GM18502 (cell line): Measurements from ENCODE around the gene DONSON.

Experiments
- ATAC-seq: cut with Tn5 transposase; IDR thresholded peaks from one replicate; pipeline ENCODE4 v1.9.1; 2021; ENCODE audit warnings: mild to moderate bottlenecking; ENCODE audit not compliant: unreplicated experiment, poor library complexity

The DONSON gene

DNA sequence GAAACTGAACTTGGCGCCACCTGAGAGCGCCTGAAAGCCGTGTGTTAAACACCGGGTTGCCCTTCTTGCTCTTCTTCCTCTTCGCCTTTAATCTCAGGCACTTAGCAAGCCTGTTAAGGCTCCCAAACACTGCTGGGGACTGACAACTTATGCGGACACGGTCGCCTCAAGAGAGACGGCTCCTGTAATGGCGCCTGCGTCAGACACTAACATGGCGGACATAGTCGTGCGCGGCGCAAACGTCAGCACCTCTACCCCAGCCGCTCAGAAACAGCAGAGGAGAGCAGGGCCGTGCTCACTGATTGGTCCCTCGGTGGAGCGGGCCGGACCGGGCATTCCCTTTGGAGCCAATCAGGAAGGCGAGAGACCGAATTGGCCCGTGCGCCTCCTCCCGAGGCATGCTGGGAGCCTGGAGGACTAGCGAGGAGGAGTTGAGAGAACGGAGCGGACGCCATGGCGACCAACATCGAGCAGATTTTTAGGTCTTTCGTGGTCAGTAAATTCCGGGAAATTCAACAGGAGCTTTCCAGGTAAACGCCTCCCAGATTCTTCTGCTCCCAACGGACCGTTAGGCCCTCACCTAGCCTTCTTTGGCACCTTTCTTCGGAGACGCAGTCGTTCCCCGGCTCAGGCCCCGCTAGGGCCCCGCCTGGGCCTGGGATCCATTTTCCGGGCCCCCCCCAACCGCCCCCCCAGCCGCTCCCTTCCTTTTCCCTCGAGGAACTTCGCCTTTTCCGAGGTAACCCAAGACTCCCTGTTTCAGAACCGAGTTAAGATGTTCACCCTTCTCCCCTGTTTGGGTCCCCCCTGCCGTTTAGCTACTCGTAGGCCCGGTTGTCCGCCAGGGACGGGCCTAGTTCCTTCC, 45.6 kb downstream of the DONSON start, which contains the start of gene SON:
Gene SON, plus strand, starts transcription at position 399 of the 865 bp plus-strand sequence. Its CDS starts 55 bp downstream, at position 454.
- peak; percentile 95 for ATAC-seq

DNA sequence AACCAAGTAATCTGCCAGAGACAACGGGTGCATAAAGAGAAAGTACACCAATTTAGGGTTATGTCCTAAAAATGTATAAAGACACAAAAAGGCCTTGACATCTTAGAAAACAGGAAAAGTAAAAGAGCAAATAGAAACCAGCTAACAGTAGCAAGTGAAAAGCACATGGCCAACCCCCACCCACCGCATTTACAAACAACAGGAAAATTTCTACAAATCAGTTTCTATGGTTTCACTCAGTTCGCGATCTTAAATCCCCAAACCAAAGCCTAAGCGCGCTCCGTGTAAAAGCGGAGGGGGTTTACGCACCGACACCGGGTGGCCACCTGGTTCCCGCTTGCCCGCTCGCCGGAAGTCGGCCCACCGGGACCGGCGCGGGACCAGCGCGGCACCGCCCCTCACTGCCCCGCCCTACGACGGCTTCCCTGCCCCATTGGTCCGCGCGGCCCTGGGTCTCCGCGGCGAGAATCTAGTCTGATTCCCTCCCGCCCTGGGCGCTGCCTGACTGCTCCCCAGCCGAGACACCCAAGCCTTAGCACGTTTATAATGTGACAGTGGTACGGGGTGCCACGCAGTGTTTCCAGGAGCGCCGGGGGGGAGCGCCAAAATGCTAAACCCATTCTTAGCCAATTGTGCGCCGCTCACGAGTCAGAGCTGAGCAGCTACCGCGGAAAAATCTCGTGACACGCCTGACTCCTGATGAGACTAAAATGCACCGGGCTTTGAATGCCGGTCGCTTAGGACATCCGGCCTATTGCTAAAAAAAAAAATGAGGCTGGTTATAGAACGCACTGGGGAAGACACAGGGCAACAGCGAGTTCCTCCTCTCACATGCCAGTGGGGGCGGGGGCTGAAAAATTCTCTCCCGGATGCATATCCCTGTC, 46.5 kb downstream of the DONSON start, which contains the start of gene GART:
Gene GART, minus strand, starts transcription at position 362 of the 884 bp plus-strand sequence. CDS start 2,802 bp downstream, outside the sequence.
- peak; percentile 55 for ATAC-seq

DNA sequence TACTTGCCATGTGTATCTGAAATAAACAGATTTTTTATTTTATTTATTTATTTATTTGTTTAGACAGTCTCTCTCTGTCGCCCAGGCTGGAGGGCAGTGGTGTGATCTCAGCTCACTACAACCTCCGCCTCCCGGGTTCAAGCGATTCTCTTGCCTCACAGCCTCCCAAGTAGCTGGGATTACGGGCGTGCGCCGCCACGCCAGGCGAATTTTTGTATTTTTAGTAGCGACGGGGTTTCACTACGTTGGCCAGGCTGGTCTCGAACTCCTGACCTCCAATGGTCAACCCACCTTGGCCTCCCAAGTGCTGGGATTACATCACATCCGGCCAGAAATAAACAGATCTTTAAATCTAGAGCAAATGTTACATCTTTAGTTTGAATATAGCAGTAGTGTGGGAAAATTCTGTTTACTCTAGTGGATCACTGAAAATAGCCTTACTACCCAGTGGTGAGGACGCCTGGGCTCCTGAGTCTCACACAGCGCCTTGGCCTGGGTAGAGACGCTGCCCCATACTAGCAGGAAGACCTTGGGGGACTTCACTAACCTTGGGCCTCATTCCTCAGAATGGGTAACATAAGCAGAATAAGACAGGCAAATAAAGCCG, 47.3 kb downstream of the DONSON start:
- ATAC-seq = no peak

DNA sequence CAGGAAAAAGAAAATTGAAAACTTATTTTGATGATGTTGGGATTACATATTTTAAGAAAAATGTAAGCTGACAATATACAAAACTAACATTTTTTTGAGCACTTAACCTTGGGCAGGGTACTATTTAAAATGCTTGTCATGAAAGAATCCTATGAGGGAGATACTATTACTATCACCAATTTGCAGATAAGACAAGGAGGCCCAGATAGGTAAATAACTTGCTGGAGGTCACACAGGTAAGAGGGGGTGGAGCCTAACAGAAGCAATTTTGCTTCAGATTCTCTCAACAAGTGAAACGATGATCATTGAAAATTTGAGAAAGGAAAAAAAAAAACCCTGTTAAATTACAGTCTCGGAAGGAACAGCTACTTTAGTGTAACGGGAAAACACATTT, 47.8 kb downstream of the DONSON start:
- no peak for ATAC-seq

DNA sequence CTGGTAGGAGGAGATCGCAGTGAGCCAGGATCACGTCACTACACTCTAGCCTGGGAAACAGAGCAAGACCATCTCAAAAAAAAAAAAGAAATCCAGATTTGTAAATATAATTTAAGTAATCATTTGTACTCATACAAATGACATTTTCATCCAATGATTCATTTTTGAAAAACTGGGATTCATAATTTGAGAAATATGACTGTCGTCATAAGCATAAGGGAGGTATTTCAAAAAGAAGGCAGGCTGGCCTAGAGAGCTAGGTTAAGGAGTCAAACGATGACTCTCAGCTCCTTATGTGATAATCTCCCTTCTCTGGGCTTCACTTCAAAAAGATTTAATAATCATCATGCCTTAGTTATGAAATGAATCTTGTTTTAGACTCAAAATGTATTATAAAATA, 48.9 kb downstream of the DONSON start:
- ATAC-seq = no peak

DNA sequence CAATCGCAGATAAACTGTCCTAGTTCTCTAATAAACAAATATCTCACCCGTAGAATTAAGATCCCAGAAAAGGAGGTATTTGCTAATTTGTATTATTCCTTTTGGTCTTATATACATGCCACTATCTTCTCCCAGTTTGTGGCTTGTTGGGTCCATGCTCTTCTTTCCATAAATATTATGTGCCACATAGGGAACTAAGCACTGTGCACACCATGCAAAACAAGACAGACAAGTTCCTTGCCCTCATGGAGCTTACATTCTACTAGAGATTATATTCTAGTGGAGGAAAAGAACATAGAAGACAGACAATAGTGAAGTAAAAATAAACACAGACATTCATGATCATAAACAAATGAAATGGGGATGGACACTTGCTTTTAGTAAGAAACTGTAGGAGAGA, 51.3 kb downstream of the DONSON start:
- no peak for ATAC-seq

DNA sequence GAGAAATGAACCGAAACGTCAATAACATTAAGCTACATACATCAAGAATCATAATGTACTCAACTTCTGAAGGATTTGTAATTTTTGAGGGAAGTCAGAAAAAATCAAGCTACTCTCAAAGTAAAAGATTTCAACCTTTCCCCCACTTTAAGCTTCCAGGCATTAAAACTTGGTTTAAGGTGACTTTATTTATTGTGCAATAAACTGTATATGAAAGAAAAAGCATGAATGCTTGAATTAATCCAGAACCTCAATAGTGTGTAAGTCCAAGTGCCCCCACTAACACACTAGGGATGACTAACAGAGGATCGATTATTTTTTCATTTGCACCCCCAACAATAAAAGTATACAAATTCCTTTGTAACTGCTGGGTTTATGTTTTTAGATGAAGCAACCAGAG, 57.5 kb downstream of the DONSON start:
- no peak for ATAC-seq
